Choroid plexus epithelial cell (primary cell): Measurements from ENCODE around the gene ABT1.

Experiments used
- DNase-seq: peaks from one replicate; pipeline ENCODE4 v3.0.0-alpha.2; 2010; ENCODE audit warnings: low read depth
- H3K4me3 ChIP-seq: 2 replicates; pipeline ENCODE4 v1.5.1; 2011; ENCODE audit warnings: low read depth, mild to moderate bottlenecking, control low read depth, low read length, moderate library complexity
- TF ChIP-seq, protein P1 (sequence below): conservative IDR thresholded peaks from 2 replicates; pipeline ENCODE4 v1.5.1; 2011; ENCODE audit warnings: low read depth, mild to moderate bottlenecking, control low read depth, inconsistent platforms, low read length, moderate library complexity

ABT1 gene

DNA sequence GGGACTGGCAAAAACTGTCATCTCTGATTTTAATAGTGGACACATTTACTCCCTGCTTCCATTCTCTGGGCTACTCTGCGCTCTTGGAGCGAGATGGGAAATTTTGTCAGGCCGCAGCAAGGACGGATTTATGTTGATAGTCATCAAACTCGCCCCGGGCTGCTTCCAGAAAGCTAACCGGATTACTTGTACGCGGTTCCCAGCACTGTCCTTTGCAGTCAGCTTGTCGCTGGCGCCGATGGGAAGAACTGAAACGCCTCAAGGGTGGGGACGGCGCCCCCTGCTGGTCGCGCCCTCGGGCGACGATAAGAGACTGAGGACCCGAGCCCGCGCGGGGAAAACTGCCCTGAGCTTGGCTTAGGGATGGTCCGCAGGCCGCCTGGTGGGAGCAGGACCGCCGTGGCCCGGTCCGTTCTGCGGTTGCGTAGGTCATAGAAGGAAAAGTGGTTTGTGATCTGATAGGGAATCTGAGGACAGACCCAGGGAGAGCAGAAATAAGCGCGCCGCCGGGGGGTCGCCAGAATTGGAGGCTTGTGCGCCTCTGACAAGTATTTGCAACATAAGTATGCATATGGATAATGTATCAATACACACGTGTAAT, 984 bp upstream of the ABT1 start:
- DNase-seq: peak; percentile 87
- H3K4me3 ChIP-seq: peak overlapping the region; percentile 66

DNA sequence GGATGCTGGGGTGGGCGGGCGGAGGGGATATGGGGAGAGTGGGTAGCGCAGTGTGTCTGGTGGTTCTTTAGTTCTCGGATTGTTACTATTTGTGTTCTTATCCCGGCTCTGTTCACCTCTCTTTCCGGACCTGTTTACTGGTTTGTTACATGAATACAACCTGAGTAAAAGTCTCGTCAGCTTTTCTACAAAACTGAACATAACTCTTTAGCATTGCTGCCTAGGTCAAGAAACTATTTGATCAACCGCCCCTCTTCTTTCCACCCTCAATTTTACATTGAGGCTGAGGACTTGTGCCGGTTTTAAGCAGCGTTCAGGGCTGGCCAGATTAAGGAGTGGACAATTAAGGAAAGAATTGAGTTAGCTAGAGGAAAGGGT, 625 bp downstream of the ABT1 start:
- peak overlapping the region; percentile 100 for H3K4me3 ChIP-seq
- TF ChIP-seq, protein P1, sequence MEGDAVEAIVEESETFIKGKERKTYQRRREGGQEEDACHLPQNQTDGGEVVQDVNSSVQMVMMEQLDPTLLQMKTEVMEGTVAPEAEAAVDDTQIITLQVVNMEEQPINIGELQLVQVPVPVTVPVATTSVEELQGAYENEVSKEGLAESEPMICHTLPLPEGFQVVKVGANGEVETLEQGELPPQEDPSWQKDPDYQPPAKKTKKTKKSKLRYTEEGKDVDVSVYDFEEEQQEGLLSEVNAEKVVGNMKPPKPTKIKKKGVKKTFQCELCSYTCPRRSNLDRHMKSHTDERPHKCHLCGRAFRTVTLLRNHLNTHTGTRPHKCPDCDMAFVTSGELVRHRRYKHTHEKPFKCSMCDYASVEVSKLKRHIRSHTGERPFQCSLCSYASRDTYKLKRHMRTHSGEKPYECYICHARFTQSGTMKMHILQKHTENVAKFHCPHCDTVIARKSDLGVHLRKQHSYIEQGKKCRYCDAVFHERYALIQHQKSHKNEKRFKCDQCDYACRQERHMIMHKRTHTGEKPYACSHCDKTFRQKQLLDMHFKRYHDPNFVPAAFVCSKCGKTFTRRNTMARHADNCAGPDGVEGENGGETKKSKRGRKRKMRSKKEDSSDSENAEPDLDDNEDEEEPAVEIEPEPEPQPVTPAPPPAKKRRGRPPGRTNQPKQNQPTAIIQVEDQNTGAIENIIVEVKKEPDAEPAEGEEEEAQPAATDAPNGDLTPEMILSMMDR: no peak
- DNase-seq: no peak

More for the DNA sequence above, 984 bp upstream of the ABT1 start:
- TF ChIP-seq, protein P1: peak; percentile 93

DNA sequence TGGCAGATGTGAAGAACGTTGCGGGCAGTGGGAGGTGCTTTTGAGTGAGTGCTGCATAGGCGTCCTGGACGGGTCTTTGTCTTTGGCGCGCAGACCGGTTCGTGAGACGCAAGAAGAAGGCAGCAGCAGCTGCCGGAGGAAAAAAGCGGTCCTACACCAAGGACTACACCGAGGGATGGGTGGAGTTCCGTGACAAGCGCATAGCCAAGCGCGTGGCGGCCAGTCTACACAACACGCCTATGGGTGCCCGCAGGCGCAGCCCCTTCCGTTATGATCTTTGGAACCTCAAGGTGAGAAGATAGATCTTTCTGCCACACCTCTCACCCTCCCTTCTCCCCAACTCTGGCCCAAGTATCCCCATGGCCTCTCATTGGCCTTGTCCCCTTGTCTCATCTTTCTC, 1.1 kb downstream of the ABT1 start:
- TF ChIP-seq, protein P1: no peak
- DNase-seq: no peak
- H3K4me3 ChIP-seq: peak overlapping the region; percentile 100

DNA sequence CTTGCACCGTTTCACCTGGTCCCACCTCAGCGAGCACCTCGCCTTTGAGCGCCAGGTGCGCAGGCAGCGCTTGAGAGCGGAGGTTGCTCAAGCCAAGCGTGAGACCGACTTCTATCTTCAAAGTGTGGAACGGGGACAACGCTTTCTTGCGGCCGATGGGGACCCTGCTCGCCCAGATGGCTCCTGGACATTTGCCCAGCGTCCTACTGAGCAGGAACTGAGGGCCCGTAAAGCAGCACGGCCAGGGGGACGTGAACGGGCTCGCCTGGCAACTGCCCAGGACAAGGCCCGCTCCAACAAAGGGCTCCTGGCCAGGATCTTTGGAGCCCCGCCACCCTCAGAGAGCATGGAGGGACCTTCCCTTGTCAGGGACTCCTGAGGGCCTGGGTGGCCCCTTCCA, 1.5 kb downstream of the ABT1 start:
- TF ChIP-seq, protein P1: no peak
- H3K4me3 ChIP-seq: no peak overlapping the region
- no peak for DNase-seq

DNA sequence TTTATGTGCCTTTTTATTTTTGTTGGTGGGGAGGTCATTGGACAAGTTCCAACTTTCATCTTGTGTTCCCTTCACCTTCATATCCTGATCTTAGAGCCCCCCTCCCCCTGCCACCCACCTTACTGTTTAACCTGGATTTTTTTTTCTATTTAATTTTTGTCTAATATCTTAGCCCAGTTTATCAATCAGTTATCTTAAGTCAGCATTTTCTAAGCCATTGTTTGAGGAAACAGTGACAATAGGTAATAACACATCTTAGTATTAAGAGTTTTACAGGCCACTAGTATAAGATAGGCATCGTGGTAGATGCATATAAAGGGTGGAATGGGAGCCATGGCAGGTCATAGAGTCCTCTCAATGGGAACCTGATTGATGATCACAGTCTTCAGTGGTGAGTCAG, 2.4 kb downstream of the ABT1 start:
- TF ChIP-seq, protein P1: no peak
- DNase-seq: no peak
- no peak overlapping the region for H3K4me3 ChIP-seq

DNA sequence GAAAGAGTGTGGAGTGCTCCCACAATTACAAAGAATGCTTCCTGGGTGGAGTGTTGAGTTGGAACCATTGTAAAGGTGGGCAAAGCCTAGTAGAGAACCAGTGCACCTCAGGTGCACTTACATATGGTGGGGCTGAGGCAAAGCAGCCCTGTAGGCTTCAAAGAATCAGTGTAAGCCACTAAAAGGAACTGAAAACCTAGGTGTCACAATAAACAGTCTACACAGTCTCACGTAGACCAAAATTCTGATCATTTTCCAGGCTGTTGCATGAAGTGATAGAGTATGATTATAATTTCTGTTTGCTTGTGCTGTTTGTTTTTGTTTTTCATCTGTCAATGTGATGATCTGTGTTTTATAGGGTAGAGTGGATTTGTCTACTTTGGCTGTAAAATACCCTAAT, 2.8 kb downstream of the ABT1 start:
- H3K4me3 ChIP-seq: no peak overlapping the region
- no peak for DNase-seq
- TF ChIP-seq, protein P1: no peak

DNA sequence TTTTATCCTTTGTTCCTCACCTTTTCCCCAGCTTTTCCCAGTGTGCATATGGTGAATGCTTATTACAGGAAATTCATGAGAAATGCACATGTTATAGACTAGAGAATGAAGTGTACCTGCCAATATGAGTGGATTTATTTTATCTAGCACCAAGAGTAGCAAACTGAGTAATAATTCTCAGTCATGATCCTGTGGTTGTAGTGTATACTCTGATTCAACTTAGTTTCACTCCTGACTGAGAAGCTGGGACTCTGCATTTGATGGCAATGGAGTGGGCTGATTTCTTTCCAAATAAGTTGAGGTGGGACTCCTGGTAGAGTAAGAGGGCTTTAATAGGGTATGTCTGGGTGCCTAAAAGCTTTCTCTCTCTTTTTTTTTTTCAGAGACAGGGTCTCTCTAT, 4.0 kb downstream of the ABT1 start:
- H3K4me3 ChIP-seq: no peak overlapping the region
- TF ChIP-seq, protein P1: no peak
- no peak for DNase-seq
